HCT116 (cell line): ENCODE measurements around the gene PITPNC1. TPM values are rescaled to one million over a fixed set of nuclear protein-coding genes. Genes with fewer than 3 reads are reported as not detected.
A peak's percentile ranks its signal among the peaks of the same experiment; 100 is the strongest.

ENCODE experiments used
- ATAC-seq: fragments of 200-7000 bp; cut with Tn5 transposase; 2 replicates; pipeline ENCODE4 v1.9.1; 2020; ENCODE audit warnings: mild to moderate bottlenecking, moderate library complexity
- BruUV-seq: library from RNA; stranded (reverse); fragments of 400-500 nt; replicated peaks from 2 replicates; lab custom pipeline; 2021; lab: Mats Ljungman, UMichigan
- CTCF ChIA-PET: fragments of 300-600 bp; sonication (Branson Sonifier 250); formaldehyde crosslinking; loops from one replicate; lab custom pipeline; 2021; ENCODE audit warnings: antibody characterized with exemption; lab: Charles Lee
- POLR2A ChIA-PET: fragments of 300-600, 350-600 bp; sonication (Branson Sonifier 250); formaldehyde crosslinking; loops from one replicate; lab custom pipeline; 2021; ENCODE audit warnings: antibody characterized with exemption; lab: Charles Lee
- RAD21 ChIA-PET, 2 experiments: fragments of 300-600 bp; sonication (Branson Sonifier 250); formaldehyde crosslinking; loops; one replicate each; lab custom pipeline; 2023; ENCODE audit warnings: low total read pairs in 2 of 2; ENCODE audit not compliant: uncharacterized antibody in 2 of 2, unreplicated experiment in 2 of 2, low non-redundant PET in 1 of 2; lab: Charles Lee
- DNase-seq: peaks from one replicate; pipeline ENCODE4 v3.0.0-alpha.2; 2010; ENCODE audit warnings: low read depth, low spot score
- H2AFZ ChIP-seq: fragments of 200-600 bp; shearing (Covaris generic), sonication (generic); 2 replicates; pipeline ENCODE4 v1.6.1; 2017; ENCODE audit warnings: low read depth, mixed run types, mixed read lengths, antibody characterized with exemption, low read length; ENCODE audit not compliant: poor library complexity, severe bottlenecking
- H3K27ac ChIP-seq: 2 replicates; pipeline ENCODE4 v1.5.1; 2012; ENCODE audit warnings: low read depth, low read length
- H3K27me3 ChIP-seq: fragments of 200-600 bp; sonication (generic); 2 replicates; pipeline ENCODE4 v1.6.1; 2016; ENCODE audit warnings: mixed run types, low read length, mixed read lengths; ENCODE audit not compliant: insufficient read depth
- H3K36me3 ChIP-seq, 2 experiments: fragments of 200-500 bp in 1 of 2; fragments of 200-600 bp in 1 of 2; sonication (Bioruptor generic) in 1 of 2; sonication (generic) in 1 of 2; 2 replicates each; pipeline versions ENCODE4 v1.5.1 to v1.6.1; 2014 to 2016; ENCODE audit warnings: low read length in 2 of 2, inconsistent platforms in 1 of 2, mixed read lengths in 1 of 2, mixed run types in 1 of 2; ENCODE audit not compliant: insufficient read depth in 2 of 2, control insufficient read depth in 1 of 2
- H3K4me1 ChIP-seq, 2 experiments: fragments of 200-600 bp in 1 of 2; sonication (generic) in 1 of 2; 2 replicates each; pipeline versions ENCODE4 v1.5.1 to v1.6.1; 2012 to 2017; ENCODE audit warnings: low read length in 2 of 2, inconsistent platforms in 1 of 2, mild to moderate bottlenecking in 1 of 2, mixed read lengths in 1 of 2, mixed run types in 1 of 2, moderate library complexity in 1 of 2; ENCODE audit not compliant: insufficient read depth in 2 of 2, control insufficient read depth in 1 of 2
- H3K4me2 ChIP-seq: fragments of 200-600 bp; sonication (generic); 2 replicates; pipeline ENCODE4 v1.6.1; 2017; ENCODE audit warnings: mixed run types, low read length, mixed read lengths
- H3K4me3 ChIP-seq, 2 experiments: fragments of 200-600 bp in 1 of 2; sonication (generic) in 1 of 2; replicated peaks in 1 of 2; 2 replicates each; pipeline ENCODE4 v1.5.1; 2011 to 2016; ENCODE audit warnings: low read length in 2 of 2, control low read depth in 1 of 2, low read depth in 1 of 2, mild to moderate bottlenecking in 1 of 2, mixed read lengths in 1 of 2, mixed run types in 1 of 2
- H3K79me2 ChIP-seq: fragments of 200-600 bp; sonication (generic); 2 replicates; pipeline ENCODE4 v1.6.1; 2017; ENCODE audit warnings: mild to moderate bottlenecking, mixed run types, low read length, moderate library complexity, mixed read lengths; ENCODE audit not compliant: insufficient read depth
- H3K9ac ChIP-seq: fragments of 200-600 bp; sonication (generic); 2 replicates; pipeline ENCODE4 v1.6.1; 2016; ENCODE audit warnings: low read length, mixed read lengths
- H3K9me2 ChIP-seq: fragments of 200-600 bp; sonication (generic), shearing (Covaris generic); 2 replicates; pipeline ENCODE4 v1.6.1; 2017; ENCODE audit warnings: mixed run types, mild to moderate bottlenecking, moderate library complexity; ENCODE audit not compliant: insufficient read depth
- H3K9me3 ChIP-seq, 2 experiments: fragments of 200-500 bp in 1 of 2; fragments of 200-600 bp in 1 of 2; sonication (Bioruptor generic) in 1 of 2; sonication (generic) in 1 of 2; 2 replicates each; pipeline ENCODE4 v1.6.1; 2014 to 2017; ENCODE audit warnings: low read length in 2 of 2, mixed read lengths in 2 of 2, inconsistent platforms in 1 of 2, low read depth in 1 of 2, mild to moderate bottlenecking in 1 of 2, mixed run types in 1 of 2, moderate library complexity in 1 of 2; ENCODE audit not compliant: control insufficient read depth in 1 of 2, insufficient read depth in 1 of 2
- H4K20me1 ChIP-seq: fragments of 200-600 bp; sonication (generic), shearing (Covaris generic); 2 replicates; pipeline ENCODE4 v1.6.1; 2017; ENCODE audit warnings: mixed run types, mild to moderate bottlenecking, moderate library complexity; ENCODE audit not compliant: insufficient read depth
- CEBPB ChIP-seq: IDR thresholded peaks from 2 replicates; pipeline ENCODE4 v1.6.1; 2012; ENCODE audit warnings: low read depth
- ELF1 ChIP-seq: IDR thresholded peaks from 2 replicates; pipeline ENCODE4 v1.6.1; 2012; ENCODE audit warnings: low read depth, borderline replicate concordance
- EZH2phosphoT487 ChIP-seq: fragments of 200-600 bp; IDR thresholded peaks from 2 replicates; pipeline ENCODE4 v1.6.1; 2018; ENCODE audit warnings: antibody characterized with exemption, borderline replicate concordance
- MAX ChIP-seq: IDR thresholded peaks from 2 replicates; pipeline ENCODE4 v1.6.1; 2012
- SRF ChIP-seq: IDR thresholded peaks from 2 replicates; pipeline ENCODE4 v1.6.1; 2012; ENCODE audit warnings: low read depth
- ZBTB33 ChIP-seq: IDR thresholded peaks from 2 replicates; pipeline ENCODE4 v1.6.1; 2011; ENCODE audit warnings: mild to moderate bottlenecking, low read length, moderate library complexity; ENCODE audit not compliant: insufficient replicate concordance; ENCODE audit errors: extremely low read depth
- ZFX ChIP-seq: fragments of 450-650 bp; IDR thresholded peaks from 2 replicates; pipeline ENCODE4 v1.6.1; 2017
- intact Hi-C: fragments of 100-400 bp; cut with micrococcal nuclease; formaldehyde crosslinking; loops from 2 replicates; pipeline ENCODE4 v1.10.0; 2022
- total RNA-seq: library from RNA; stranded (reverse); gene quantifications from one replicate; pipeline ENCODE4 v1.2.1, GENCODE V29; 2021; ENCODE audit not compliant: unreplicated experiment

Gene PITPNC1
- total RNA-seq, 1 experiment from 2014 or later, result 41.9 TPM

- intact Hi-C loops, result no loop called here
- Histone ChIP-seq H3K9me3 (no peaks in the 10 kb centered on the region), H3K9me2 (no peaks in the 10 kb centered on the region), H3K4me1 (peaks cover 25 to 34% of the 10 kb centered on the region in 2 experiments), H3K9ac (no peak overlapping the region), H3K4me3 (no peak overlapping the region), H3K4me2 (no peak overlapping the region), H3K27me3 (no peaks in the 10 kb centered on the region), H2AFZ (no peak overlapping the region), H4K20me1 (no peaks in the 10 kb centered on the region), H3K36me3 (no peaks in the 10 kb centered on the region), H3K79me2 (no peaks in the 10 kb centered on the region), H3K27ac (no peak overlapping the region)
- ATAC-seq (no peak), DNase-seq (no peak)
- CTCF ChIA-PET, result no interaction called here
- RAD21 ChIA-PET, result no interaction called here
- TF ChIP-seq EZH2phosphoT487 (no peak), MAX (no peak), CEBPB (no peak)
- no TSS peak for BruUV-seq
- POLR2A ChIA-PET, result interaction anchor here (0.5 kb wide), 1 partner anchor 258 kb away, joined by 4 read pairs; no protein-coding TSS in a partner anchor
Measured at GRCh38 chr17:67633751-67634211, 256.7 kb downstream of the PITPNC1 start.

GRCh38 chr17:67635681-67636080 lies 258.6 kb downstream of the PITPNC1 start:
- intact Hi-C loops, result no loop called here
- BruUV-seq, result TSS peak; percentile 19
- DNase-seq (no peak), ATAC-seq (no peak)
- H3K79me2 ChIP-seq, result no peaks in the 10 kb centered on the region
- ChIA-PET RAD21 (no interaction called here), CTCF (no interaction called here), POLR2A (no interaction called here)
- no peak overlapping the region for H3K4me2 ChIP-seq
- H3K9me3 ChIP-seq, result no peaks in the 10 kb centered on the region
- no peak overlapping the region for H3K4me3 ChIP-seq
- no peaks in the 10 kb centered on the region for H3K27me3 ChIP-seq
- TF ChIP-seq ZFX (no peak), SRF (no peak), ZBTB33 (no peak), ELF1 (no peak), CEBPB (no peak), EZH2phosphoT487 (no peak)
- H3K4me1 ChIP-seq, result peaks cover 36 to 44% of the 10 kb centered on the region in 2 experiments
- no peak overlapping the region for H3K9ac ChIP-seq
- no peak overlapping the region for H3K27ac ChIP-seq
- no peaks in the 10 kb centered on the region for H3K9me2 ChIP-seq
- H4K20me1 ChIP-seq, result no peaks in the 10 kb centered on the region
- no peak overlapping the region for H2AFZ ChIP-seq
- H3K36me3 ChIP-seq, result no peaks in the 10 kb centered on the region
